Stimulated activated CD4-positive, alpha-beta T cell treated with anti-CD3 and anti-CD28 coated beads, Interleukin-2, amount 100 ng/mL, for 24 hours (primary cell): ENCODE data around the gene EP400.

ENCODE experiments used
- DNase-seq, 2 donors: peaks; one replicate each; pipeline ENCODE4 v3.0.0-alpha.2; 2020

Gene EP400

DNA sequence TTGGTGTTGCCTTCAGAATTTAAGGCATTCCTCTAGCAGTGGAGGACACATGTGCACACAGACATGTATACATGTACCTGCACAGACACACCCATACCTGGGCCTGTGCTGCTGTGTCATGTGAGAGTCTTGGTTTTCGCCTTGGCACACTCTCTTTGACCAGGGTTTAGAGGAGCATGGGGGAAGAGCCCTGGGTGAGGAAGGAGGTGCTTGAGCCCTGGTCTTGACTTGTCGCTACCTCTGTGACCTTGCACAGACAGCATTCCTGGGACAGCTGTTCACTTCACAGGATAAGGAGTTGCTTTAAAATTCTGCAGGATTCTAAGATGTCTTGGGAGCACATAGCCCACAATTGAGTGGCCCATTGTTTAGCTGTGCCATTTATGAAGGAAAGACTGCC, 99.7 kb downstream of the EP400 start:
- DNase-seq: no peak

DNA sequence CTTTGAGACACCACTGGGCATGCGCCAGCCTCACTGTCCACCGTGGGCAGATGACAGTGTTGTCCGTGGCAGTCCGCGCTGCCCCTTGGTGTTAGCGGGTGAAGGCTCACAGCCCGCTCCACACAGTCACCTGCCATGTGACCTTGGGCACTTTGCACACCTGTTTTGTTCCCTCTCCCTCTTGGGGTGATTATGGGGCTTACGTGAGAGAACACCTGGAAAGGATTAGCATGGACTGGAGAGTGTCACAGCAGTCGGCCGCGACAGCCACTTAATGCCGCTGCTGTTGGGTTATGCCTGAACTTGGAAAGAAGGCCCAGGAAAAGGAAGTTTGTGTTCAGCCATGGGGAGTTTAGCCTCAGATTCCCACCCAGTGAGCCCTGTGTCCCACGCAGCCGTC, 100.1 kb downstream of the EP400 start:
- DNase-seq: no peak

DNA sequence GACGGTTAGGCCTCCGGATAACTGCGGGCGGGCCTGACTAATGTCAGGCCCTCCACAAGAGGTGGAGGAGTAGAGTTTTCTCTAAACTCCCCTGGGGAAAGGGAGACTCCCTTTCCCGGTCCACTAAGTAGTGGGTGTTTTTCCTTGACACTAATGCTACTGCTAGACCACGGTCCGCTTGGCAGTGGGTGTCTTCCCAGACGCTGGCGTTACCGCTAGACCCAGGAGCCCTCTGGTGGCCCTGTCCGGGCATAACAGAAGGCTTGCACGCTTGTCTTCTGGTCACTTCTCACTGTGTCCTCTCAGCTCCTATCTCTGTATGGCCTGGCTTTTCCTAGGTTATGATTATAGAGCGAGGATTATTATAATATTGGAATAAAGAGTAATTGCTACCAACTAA, 102.0 kb downstream of the EP400 start:
- peak in 1 of 2 donors; percentile 12 for DNase-seq

- DNase-seq: no peak
Measured at GRCh38 chr12:132052196-132052932, 102.6 kb downstream of the EP400 start.

GRCh38 chr12:132053338-132054330, 103.9 kb downstream of the EP400 start:
- DNase-seq: no peak

- no peak for DNase-seq
Measured at GRCh38 chr12:132054983-132055382, 105.2 kb downstream of the EP400 start.

DNA sequence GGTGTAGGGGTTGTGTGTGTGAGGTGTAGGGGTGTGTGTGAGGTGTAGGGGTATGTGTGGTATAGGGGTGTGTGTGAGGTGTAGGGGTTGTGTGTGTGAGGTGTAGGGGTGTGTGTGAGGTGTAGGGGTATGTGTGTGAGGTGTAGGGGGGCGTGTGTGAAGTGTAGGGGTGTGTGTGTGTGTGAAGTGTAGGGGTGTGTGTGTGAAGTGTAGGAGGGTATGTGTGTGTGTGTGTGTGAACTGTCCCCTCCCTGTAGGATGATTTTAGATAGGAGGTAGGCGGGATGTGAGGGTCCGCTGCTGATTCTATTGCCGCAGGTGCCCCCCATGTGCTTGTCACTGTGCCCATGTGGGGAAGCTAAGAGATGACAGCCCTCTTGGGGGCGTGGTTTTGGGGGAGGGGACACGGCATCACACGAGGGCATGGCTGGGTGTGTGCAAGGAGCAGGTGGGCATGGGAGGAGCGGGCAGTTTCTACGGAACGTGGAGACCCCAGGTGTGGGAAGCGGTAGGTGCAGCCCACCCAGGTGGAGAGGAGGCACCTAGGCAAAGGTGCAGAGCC, 105.9 kb downstream of the EP400 start:
- DNase-seq: no peak

DNA sequence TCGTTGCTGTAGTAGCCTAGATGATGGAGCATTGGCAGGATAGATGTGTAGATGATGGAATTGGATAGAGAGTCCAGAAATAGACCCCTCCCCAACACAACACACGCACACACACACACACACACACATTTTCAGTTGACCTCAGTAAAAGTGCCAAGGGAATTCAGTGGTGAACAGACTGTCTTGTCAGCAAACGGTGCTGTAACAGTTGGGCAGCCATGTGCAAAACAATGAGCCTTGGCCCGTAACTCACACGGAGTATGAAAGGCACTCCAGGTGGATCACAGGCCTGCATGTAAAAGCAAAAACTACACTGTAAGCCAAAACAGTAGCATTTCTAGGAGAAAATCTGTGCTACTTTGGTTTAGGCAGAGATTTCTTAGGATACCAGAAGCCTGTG, 106.6 kb downstream of the EP400 start:
- DNase-seq: no peak

DNA sequence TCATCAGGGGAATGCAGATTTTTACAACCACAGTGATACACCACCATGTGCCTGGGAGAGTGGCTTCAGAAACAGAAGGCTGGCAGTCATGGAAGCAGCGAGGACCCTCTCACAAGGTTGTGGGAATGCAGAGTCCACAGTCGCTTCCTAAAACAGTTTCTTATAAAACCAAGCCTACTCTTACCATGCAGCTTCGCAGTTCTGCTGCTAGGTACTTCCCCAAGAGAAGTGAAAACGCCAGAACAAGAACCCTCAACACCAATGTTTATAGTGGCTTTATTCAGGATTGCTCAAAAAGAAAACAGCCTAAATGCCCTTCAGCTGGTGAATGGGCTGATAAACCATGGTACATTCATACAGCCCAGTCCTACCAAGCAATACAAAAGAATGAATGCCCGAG, 107.2 kb downstream of the EP400 start:
- no peak for DNase-seq

DNA sequence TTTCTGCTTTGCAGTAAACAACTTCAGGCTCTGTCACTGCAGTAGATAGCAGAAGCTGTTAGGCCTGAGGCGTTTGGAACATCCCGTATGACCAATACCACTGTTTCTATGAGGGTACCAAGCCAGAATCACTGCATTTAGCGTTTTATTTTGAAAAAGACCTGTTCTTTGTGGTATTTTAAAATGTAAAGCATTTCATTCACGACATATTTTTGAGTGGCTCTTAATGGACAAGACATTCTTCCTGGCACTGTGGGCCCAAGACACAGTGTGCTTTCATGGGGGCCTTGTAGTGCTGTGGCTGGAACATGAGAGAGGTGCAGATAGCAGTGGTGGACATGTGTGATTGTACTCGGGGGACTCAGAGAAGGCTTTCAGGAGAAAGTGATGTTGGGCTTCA, 107.9 kb downstream of the EP400 start:
- no peak for DNase-seq

DNA sequence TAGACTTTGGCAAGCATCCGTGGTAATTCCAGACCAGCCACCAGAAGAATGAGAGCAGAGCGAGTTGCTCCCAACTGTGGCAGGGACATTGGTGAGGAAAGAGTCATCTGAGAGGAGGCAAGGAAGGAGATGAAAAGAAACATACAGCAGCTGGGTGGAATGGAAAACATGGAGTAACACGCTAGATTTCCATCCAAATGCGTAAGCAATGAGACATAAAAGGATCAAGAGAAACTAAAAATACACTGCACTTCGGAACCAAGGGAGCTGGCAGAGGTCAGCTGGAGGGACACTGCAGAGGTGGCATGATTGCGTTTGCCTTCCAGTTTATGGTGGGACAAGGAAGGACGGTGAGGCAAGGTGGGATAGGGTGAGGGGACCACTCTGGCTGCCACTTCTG, 111.5 kb downstream of the EP400 start:
- DNase-seq: no peak

GRCh38 chr12:132061641-132062430, 112.1 kb downstream of the EP400 start:
- no peak for DNase-seq

DNA sequence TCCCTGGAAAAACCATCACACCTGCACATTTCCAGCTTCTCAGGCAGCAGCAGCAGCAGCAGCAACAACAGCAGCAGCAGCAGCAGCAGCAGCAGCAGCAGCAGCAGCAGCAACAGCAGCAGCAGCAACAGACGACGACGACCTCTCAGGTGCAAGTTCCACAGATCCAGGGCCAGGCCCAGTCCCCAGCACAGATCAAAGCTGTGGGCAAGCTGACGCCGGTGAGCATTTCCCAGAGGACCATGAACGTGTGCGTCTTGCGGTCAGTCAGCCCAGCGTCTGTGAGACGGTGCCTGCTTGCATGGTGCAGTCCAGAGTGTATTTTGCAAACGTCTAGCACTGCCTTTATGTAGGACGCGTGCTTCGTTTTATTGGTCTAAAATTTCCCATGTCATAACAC, 112.7 kb downstream of the EP400 start:
- DNase-seq: no peak

GRCh38 chr12:132063491-132063890, 113.7 kb downstream of the EP400 start:
- no peak for DNase-seq

DNA sequence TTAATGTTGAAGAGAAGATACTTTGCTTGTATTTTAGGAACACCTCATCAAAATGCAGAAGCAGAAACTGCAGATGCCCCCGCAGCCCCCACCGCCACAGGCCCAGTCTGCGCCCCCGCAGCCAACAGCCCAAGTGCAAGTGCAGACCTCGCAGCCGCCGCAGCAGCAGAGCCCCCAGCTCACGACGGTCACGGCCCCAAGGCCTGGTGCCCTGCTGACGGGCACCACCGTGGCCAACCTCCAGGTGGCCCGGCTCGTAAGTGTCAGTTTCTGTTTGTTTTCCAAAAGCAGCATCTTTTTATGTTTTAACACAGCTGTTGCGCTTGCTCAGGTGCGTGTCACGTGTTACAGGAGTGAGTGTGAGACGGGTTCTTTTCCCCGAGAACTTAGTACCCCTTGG, 114.9 kb downstream of the EP400 start:
- DNase-seq: no peak

DNA sequence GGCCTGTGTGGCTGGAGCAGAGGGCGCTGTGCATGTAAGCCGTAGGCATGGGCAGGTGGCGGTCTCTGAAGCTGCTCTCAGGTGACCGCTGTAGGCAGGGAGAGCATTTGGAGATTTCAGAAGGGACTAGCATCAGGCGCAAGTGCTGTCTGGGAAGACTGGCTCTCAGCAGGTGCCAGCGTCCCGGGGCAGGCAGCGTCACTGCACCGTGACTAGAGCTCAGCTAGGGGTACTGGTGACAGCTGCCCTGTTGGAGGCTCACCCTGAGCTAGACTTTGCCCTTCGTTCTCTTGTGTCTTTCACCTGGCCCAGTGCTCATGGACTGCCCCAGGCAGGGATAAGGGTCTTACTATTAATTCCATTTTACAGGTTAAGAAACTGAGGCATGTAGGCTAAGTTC, 115.5 kb downstream of the EP400 start:
- DNase-seq: no peak

GRCh38 chr12:132065609-132066344, 116.0 kb downstream of the EP400 start:
- no peak for DNase-seq

DNA sequence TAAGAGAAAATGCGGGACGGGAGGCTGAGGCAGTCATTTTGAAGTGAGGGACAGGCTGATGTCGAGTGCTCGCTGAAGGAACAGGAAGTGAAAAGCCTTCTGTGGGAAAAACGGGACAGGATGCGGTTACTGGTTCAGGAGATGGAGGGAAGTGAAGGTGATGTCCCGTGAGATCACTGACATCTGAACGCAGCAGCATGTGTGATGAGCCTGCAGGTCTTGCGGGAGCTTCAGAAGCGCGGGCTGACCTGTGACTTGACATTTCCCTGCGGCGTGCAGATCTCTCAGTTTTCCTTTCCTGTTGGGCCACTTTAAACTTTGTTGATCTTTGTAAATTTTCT, 116.6 kb downstream of the EP400 start:
- DNase-seq: peak; percentile 26 to 45

- DNase-seq: no peak
Measured at GRCh38 chr12:132066749-132067148, 117.0 kb downstream of the EP400 start.

GRCh38 chr12:132067182-132067581, 117.4 kb downstream of the EP400 start:
- no peak for DNase-seq

- no peak for DNase-seq
Measured at GRCh38 chr12:132068250-132068649, 118.5 kb downstream of the EP400 start.

DNA sequence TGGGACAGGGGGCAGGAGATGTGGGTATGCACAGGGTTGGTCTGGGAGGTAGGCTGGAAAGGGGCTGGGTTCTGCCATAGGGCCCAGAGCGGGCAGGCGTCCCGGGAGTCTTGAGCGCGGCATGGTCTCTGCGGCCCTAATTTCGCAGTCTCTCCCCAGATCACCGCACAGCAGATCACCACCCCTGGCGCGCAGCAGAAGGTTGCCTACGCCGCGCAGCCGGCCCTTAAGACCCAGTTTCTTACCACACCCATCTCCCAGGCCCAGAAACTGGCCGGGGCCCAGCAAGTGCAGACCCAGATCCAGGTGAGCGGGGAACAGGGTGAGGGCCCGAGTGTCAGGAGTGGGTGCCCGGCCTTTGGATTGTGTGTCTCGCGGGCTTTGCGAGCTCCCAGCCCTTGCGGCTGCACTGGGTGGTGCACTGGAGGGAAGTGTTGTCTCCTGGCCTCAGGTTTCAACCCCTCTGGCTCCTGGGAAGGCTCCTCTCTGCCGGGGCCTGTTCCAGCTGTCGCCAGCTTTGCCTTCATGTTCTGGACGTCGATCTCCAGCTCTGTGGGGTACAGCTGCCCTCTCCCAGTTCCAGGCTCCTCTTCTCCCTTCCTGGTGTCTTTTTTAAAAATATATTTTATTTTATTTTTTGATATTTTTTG, 119.7 kb downstream of the EP400 start:
- DNase-seq: no peak
